B cell (primary cell): ENCODE data around the gene TJP3. TPM values are rescaled to one million over a fixed set of nuclear protein-coding genes. Genes with fewer than 3 reads are reported as not detected.

Experiments used
- ATAC-seq: fragments of 200-7000 bp; cut with Tn5 transposase; one replicate; pipeline ENCODE4 v1.10.0; 2021; ENCODE audit warnings: low read depth, mild to moderate bottlenecking, moderate number of reproducible peaks, moderate library complexity
- CTCF ChIA-PET: fragments of 350-600 bp; sonication (Branson Sonifier 250); formaldehyde crosslinking; loops from one replicate; lab custom pipeline; 2021; ENCODE audit warnings: antibody characterized with exemption, inconsistent platforms; lab: Charles Lee
- POLR2A ChIA-PET: fragments of 350-600 bp; sonication (Branson Sonifier 250); formaldehyde crosslinking; loops from one replicate; lab custom pipeline; 2021; ENCODE audit warnings: antibody characterized with exemption; lab: Charles Lee
- DNase-seq: peaks from one replicate; pipeline ENCODE4 v3.0.0; 2013
- H2AFZ ChIP-seq: 2 replicates; pipeline ENCODE4 v1.6.1; 2012; ENCODE audit warnings: mild to moderate bottlenecking, low read depth, low read length; ENCODE audit not compliant: insufficient read depth, poor library complexity, severe bottlenecking
- H3K27ac ChIP-seq, 2 donors: 1 replicate in 1 of 2; 2 replicates in 1 of 2; pipeline ENCODE4 v1.5.1; 2012 to 2013; ENCODE audit warnings: low read length in 2 of 2, mild to moderate bottlenecking in 2 of 2, moderate library complexity in 1 of 2
- H3K27me3 ChIP-seq, 4 experiments: fragments of 200-600 bp in 1 of 4; sonication (generic) in 1 of 4; replicated peaks in 1 of 4; 1 replicate in 2 of 4; 2 replicates in 2 of 4; pipeline versions ENCODE4 v1.6.1 to v1.7.0; 2013 to 2016; ENCODE audit warnings: low read length in 3 of 4, mild to moderate bottlenecking in 2 of 4, mixed read lengths in 1 of 4, moderate library complexity in 1 of 4; ENCODE audit not compliant: insufficient read depth in 4 of 4, control insufficient read depth in 3 of 4; ENCODE audit errors: control extremely low read depth in 1 of 4
- H3K36me3 ChIP-seq, 2 experiments: replicated peaks in 1 of 2; 1 replicate in 1 of 2; 2 replicates in 1 of 2; pipeline versions ENCODE4 v1.6.1 to v1.7.1; 2013; ENCODE audit warnings: low read length in 1 of 2; ENCODE audit not compliant: insufficient read depth in 2 of 2, control insufficient read depth in 1 of 2; ENCODE audit errors: control extremely low read depth in 1 of 2, extremely low read depth in 1 of 2
- H3K4me1 ChIP-seq, 2 donors: fragments of 200-600 bp in 1 of 2; sonication (generic) in 1 of 2; 1 replicate in 1 of 2; 2 replicates in 1 of 2; pipeline versions ENCODE4 v1.5.1 to v1.6.1; 2013 to 2017; ENCODE audit warnings: low read length in 2 of 2; ENCODE audit not compliant: control insufficient read depth in 2 of 2, insufficient read depth in 2 of 2
- H3K4me2 ChIP-seq: replicated peaks from 2 replicates; pipeline ENCODE3; 2012; ENCODE audit warnings: mild to moderate bottlenecking, low read depth, low read length; ENCODE audit not compliant: poor library complexity, severe bottlenecking
- H3K4me3 ChIP-seq, 5 experiments: fragments of 200-600 bp in 1 of 5; sonication (generic) in 1 of 5; 1 replicate in 3 of 5; 2 replicates in 2 of 5; pipeline versions ENCODE4 v1.5.1 to v1.7.0; 2011 to 2016; ENCODE audit warnings: low read length in 4 of 5, mild to moderate bottlenecking in 4 of 5, low read depth in 2 of 5, control low read depth in 1 of 5, moderate library complexity in 1 of 5; ENCODE audit not compliant: insufficient read depth in 1 of 5; ENCODE audit errors: control extremely low read depth in 1 of 5, extremely low read depth in 1 of 5
- H3K79me2 ChIP-seq: fragments of 200-600 bp; sonication (generic); one replicate; pipeline ENCODE4 v1.6.0; 2016; ENCODE audit warnings: low read length; ENCODE audit not compliant: control insufficient read depth, insufficient read depth
- H3K9ac ChIP-seq: fragments of 200-600 bp; sonication (generic); 2 replicates; pipeline ENCODE4 v1.6.1; 2017; ENCODE audit warnings: mild to moderate bottlenecking, low read length, moderate library complexity
- H3K9me3 ChIP-seq, 3 donors: one replicate each; pipeline versions ENCODE4 v1.6.1 to v1.7.1; 2013; ENCODE audit warnings: low read length in 2 of 3; ENCODE audit not compliant: control insufficient read depth in 2 of 3, insufficient read depth in 1 of 3; ENCODE audit errors: control extremely low read depth in 1 of 3
- H4K20me1 ChIP-seq: 2 replicates; pipeline ENCODE4 v1.6.0; 2012; ENCODE audit warnings: mild to moderate bottlenecking, low read length; ENCODE audit not compliant: insufficient read depth, control insufficient read depth, poor library complexity, severe bottlenecking
- H3K27ac Mint-ChIP-seq: one replicate; pipeline ENCODE4 v1.8.0; 2021; ENCODE audit warnings: mixed read lengths
- H3K27me3 Mint-ChIP-seq: one replicate; pipeline ENCODE4 v1.8.0; 2021; ENCODE audit warnings: mixed read lengths
- H3K4me1 Mint-ChIP-seq: one replicate; pipeline ENCODE4 v1.8.0; 2021; ENCODE audit warnings: mixed read lengths
- H3K4me3 Mint-ChIP-seq: one replicate; pipeline ENCODE4 v1.8.0; 2021; ENCODE audit warnings: mixed read lengths
- H3K9me3 Mint-ChIP-seq: one replicate; pipeline ENCODE4 v1.8.0; 2022; ENCODE audit warnings: mixed read lengths; ENCODE audit not compliant: insufficient read depth
- CTCF ChIP-seq: fragments of 200-600 bp; IDR thresholded peaks from one replicate; pipeline ENCODE4 v1.8.0; 2022; ENCODE audit warnings: antibody characterized with exemption, mild to moderate bottlenecking
- EZH2 ChIP-seq: IDR thresholded peaks from 2 replicates; pipeline ENCODE4 v1.6.1; 2012; ENCODE audit warnings: borderline replicate concordance, low read depth, mild to moderate bottlenecking, moderate library complexity, low read length; ENCODE audit not compliant: insufficient read depth, poor library complexity, severe bottlenecking
- WGBS: methylation state at CpG from one replicate; pipeline ENCODE4 v1.1.5; 2013; ENCODE audit warnings: missing lambda C conversion rate; ENCODE audit not compliant: insufficient coverage; 5-methylcytosine and 5-hydroxymethylcytosine counted together
- intact Hi-C: fragments of 100-400 bp; cut with micrococcal nuclease; formaldehyde crosslinking; loops from one replicate; pipeline ENCODE4 v1.10.0; 2022
- polyA plus RNA-seq: library from polyadenylated mRNA; depleted of rRNA; stranded (reverse); fragments of >200 nt; gene quantifications from 2 replicates; pipeline ENCODE4 v1.2.3, GENCODE V29; 2012
- total RNA-seq, 2 donors: library from RNA; stranded (reverse); fragments of 120-200 nt in 1 of 2; gene quantifications; 1 replicate in 1 of 2; 2 replicates in 1 of 2; pipeline versions ENCODE4 v1.2.3 to v1.2.4, GENCODE V29; 2013 to 2022

The TJP3 gene
- total and polyA plus RNA-seq, 2 donors (not counting 1 experiment from before 2014, with no cell fraction given): 2.1 to 2.9 TPM

GRCh38 chr19:3788996-3789778, 81.0 kb downstream of the TJP3 start:
- no peak for DNase-seq
- Histone ChIP-seq H3K4me2 (no peak overlapping the region), H3K4me1 (peaks cover 11 to 13% of the 10 kb centered on the region in 2 donors), H3K4me3 (no peak overlapping the region), H3K27ac (no peak overlapping the region), H3K9me3 (peaks cover 0 to 17% (median 6%) of the 10 kb centered on the region in 3 donors), H3K9ac (no peak overlapping the region), H3K27me3 (peaks cover 0 to 4% (median 0%) of the 10 kb centered on the region in 4 experiments), H3K79me2 (no peaks in the 10 kb centered on the region), H3K36me3 (no peaks in the 10 kb centered on the region), H4K20me1 (no peaks in the 10 kb centered on the region), H2AFZ (no peak overlapping the region)
- WGBS: 56% methylated on average over 11 of the region's 16 CpGs
- Mint-ChIP-seq H3K4me3 (no peak overlapping the region), H3K9me3 (no peaks in the 10 kb centered on the region), H3K27ac (no peak overlapping the region), H3K27me3 (peaks cover 3% of the 10 kb centered on the region), H3K4me1 (peaks cover 17% of the 10 kb centered on the region)
- intact Hi-C loops: no loop called here
- no peak for ATAC-seq
- ChIA-PET CTCF (interaction anchor here (0.7 to 1.5 kb wide), 2 partner anchors 33 to 1608 kb away, joined by 3 to 4 read pairs; no protein-coding TSS in a partner anchor), POLR2A (no interaction called here)
- TF ChIP-seq EZH2 (no peak), CTCF (no peak)

GRCh38 chr19:3790209-3790734, 82.1 kb downstream of the TJP3 start:
- no peaks in the 10 kb centered on the region for H3K79me2 ChIP-seq
- peaks cover 0 to 3% (median 0%) of the 10 kb centered on the region in 4 experiments for H3K27me3 ChIP-seq
- H3K27ac ChIP-seq: no peak overlapping the region
- no peak overlapping the region for H3K9ac ChIP-seq
- WGBS: 86% methylated on average over 6 of the region's 6 CpGs
- H3K36me3 ChIP-seq: no peaks in the 10 kb centered on the region
- Mint-ChIP-seq H3K4me3 (no peak overlapping the region), H3K27ac (no peak overlapping the region), H3K9me3 (no peaks in the 10 kb centered on the region), H3K4me1 (peaks cover 11% of the 10 kb centered on the region), H3K27me3 (peaks cover 3% of the 10 kb centered on the region)
- H3K4me3 ChIP-seq: no peak overlapping the region
- ChIA-PET POLR2A (no interaction called here), CTCF (interaction anchor here (0.7 to 1.5 kb wide), 3 partner anchors 28 to 1607 kb away, joined by 3 to 4 read pairs (median 3); no protein-coding TSS in a partner anchor)
- DNase-seq: no peak
- intact Hi-C loops: no loop called here
- H3K9me3 ChIP-seq: peaks cover 0 to 17% (median 6%) of the 10 kb centered on the region in 3 donors
- H3K4me2 ChIP-seq: no peak overlapping the region
- no peak for ATAC-seq
- H3K4me1 ChIP-seq: peaks cover 3 to 4% of the 10 kb centered on the region in 2 donors
- H4K20me1 ChIP-seq: no peaks in the 10 kb centered on the region
- TF ChIP-seq CTCF (no peak), EZH2 (no peak)
- H2AFZ ChIP-seq: no peak overlapping the region
